Smooth muscle cell (in vitro differentiated cells): Measurements from ENCODE around the gene OSTN. TPM values are rescaled to one million over a fixed set of nuclear protein-coding genes. Genes with fewer than 3 reads are reported as not detected.
"Not testable (repeated sequence)": the region's sequence is repeated elsewhere in the genome, so short reads cannot be mapped to it uniquely, and the experiment has no call there.

Source experiments
- DNase-seq: peaks from one replicate; lab custom pipeline; 2025; ENCODE audit not compliant: unreplicated experiment; lab: John Stamatoyannopoulos, UW
- H2AFZ ChIP-seq: fragments of 200-600 bp; sonication (generic); 2 replicates; pipeline ENCODE4 v1.6.0; 2016; ENCODE audit warnings: antibody characterized with exemption, low read depth, mild to moderate bottlenecking
- H3F3A ChIP-seq: fragments of 200-600 bp; sonication (generic); 2 replicates; pipeline ENCODE4 v1.6.0; 2017; ENCODE audit warnings: antibody characterized with exemption, low read depth
- H3K27ac ChIP-seq: fragments of 200-600 bp; sonication (generic); 2 replicates; pipeline ENCODE4 v1.5.1; 2016; ENCODE audit warnings: low read depth, mild to moderate bottlenecking
- H3K27me3 ChIP-seq: fragments of 200-600 bp; sonication (generic); 2 replicates; pipeline ENCODE4 v1.6.1; 2016; ENCODE audit warnings: low read depth, mild to moderate bottlenecking
- H3K36me3 ChIP-seq: fragments of 200-600 bp; sonication (generic); 2 replicates; pipeline ENCODE4 v1.5.1; 2016; ENCODE audit warnings: low read depth
- H3K4me1 ChIP-seq: fragments of 200-600 bp; sonication (generic); 2 replicates; pipeline ENCODE4 v1.5.1; 2016; ENCODE audit warnings: low read depth
- H3K4me2 ChIP-seq: fragments of 200-600 bp; sonication (generic); 2 replicates; pipeline ENCODE4 v1.6.0; 2016; ENCODE audit warnings: mild to moderate bottlenecking
- H3K4me3 ChIP-seq: fragments of 200-600 bp; sonication (generic); 2 replicates; pipeline ENCODE4 v1.5.1; 2016; ENCODE audit warnings: mild to moderate bottlenecking
- H3K79me2 ChIP-seq: fragments of 200-600 bp; sonication (generic); 2 replicates; pipeline ENCODE4 v1.6.0; 2016; ENCODE audit warnings: low read depth, mild to moderate bottlenecking
- H3K9ac ChIP-seq: fragments of 200-600 bp; sonication (generic); 2 replicates; pipeline ENCODE4 v1.6.0; 2016; ENCODE audit warnings: low read depth
- H3K9me3 ChIP-seq: fragments of 200-600 bp; sonication (generic); replicated peaks from 2 replicates; pipeline ENCODE4 v1.5.1; 2016; ENCODE audit warnings: low read depth
- H4K20me1 ChIP-seq: fragments of 200-600 bp; sonication (generic); 2 replicates; pipeline ENCODE4 v1.6.0; 2016; ENCODE audit warnings: low read depth
- WGBS: methylation state at CpG from one replicate; pipeline ENCODE4 v1.1.7; 2016; ENCODE audit warnings: low lambda C conversion rate; 5-methylcytosine and 5-hydroxymethylcytosine counted together
- polyA plus RNA-seq: library from polyadenylated mRNA; unstranded; fragments of >200 nt; fragmentation: Nextera tagmentation; extraction: Ambion mirVana; gene quantifications from 2 replicates; pipeline ENCODE4 v1.2.1, GENCODE V29; 2016
- total RNA-seq: library from RNA; depleted of rRNA; stranded (reverse); fragments of >200 nt; gene quantifications from 2 replicates; pipeline ENCODE4 v1.2.3, GENCODE V29; 2014
- TF ChIP-seq, protein P1 (sequence below): fragments of 200-600 bp; sonication (generic); IDR thresholded peaks from 2 replicates; pipeline ENCODE4 v1.5.1; 2017; ENCODE audit warnings: borderline replicate concordance, mild to moderate bottlenecking, antibody characterized with exemption; ENCODE audit not compliant: insufficient read depth, poor library complexity, severe bottlenecking

Gene OSTN
- total and polyA plus RNA-seq, 2 experiments from 2014 or later = 0.40 to 1.3 TPM

DNA sequence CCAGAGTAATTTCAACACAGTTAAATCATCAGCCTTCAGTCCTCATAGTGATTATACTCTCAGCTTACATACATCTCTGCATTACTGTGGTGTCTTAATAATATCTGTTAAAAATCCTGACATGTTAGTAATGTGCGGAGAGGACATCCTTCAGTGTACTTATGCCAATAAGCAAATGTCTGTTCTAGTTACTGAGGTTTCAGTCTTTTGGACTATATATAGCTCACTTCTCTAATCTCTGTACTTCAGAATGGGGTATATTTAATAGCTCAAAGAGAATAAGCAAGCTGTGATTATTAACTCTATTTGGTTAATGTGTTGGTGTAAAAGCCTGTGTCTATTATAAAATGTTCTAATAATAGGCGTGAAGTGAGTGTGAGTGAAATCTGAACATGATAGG is 28.9 kb upstream of the OSTN start:
- Histone ChIP-seq H3K27ac (no peak overlapping the region), H2AFZ (no peak overlapping the region), H3K9ac (no peak overlapping the region), H3K36me3 (no peaks in the 10 kb centered on the region), H3K9me3 (no peaks in the 10 kb centered on the region), H3K4me3 (no peak overlapping the region), H3K27me3 (no peaks in the 10 kb centered on the region), H3K4me1 (no peaks in the 10 kb centered on the region), H3K4me2 (no peak overlapping the region), H3K79me2 (no peaks in the 10 kb centered on the region), H4K20me1 (no peaks in the 10 kb centered on the region), H3F3A (no peaks in the 10 kb centered on the region)
- DNase-seq = no peak
- WGBS = 88% methylated on average over 2 of the region's 2 CpGs
- TF ChIP-seq, protein P1, sequence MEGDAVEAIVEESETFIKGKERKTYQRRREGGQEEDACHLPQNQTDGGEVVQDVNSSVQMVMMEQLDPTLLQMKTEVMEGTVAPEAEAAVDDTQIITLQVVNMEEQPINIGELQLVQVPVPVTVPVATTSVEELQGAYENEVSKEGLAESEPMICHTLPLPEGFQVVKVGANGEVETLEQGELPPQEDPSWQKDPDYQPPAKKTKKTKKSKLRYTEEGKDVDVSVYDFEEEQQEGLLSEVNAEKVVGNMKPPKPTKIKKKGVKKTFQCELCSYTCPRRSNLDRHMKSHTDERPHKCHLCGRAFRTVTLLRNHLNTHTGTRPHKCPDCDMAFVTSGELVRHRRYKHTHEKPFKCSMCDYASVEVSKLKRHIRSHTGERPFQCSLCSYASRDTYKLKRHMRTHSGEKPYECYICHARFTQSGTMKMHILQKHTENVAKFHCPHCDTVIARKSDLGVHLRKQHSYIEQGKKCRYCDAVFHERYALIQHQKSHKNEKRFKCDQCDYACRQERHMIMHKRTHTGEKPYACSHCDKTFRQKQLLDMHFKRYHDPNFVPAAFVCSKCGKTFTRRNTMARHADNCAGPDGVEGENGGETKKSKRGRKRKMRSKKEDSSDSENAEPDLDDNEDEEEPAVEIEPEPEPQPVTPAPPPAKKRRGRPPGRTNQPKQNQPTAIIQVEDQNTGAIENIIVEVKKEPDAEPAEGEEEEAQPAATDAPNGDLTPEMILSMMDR = no peak

DNA sequence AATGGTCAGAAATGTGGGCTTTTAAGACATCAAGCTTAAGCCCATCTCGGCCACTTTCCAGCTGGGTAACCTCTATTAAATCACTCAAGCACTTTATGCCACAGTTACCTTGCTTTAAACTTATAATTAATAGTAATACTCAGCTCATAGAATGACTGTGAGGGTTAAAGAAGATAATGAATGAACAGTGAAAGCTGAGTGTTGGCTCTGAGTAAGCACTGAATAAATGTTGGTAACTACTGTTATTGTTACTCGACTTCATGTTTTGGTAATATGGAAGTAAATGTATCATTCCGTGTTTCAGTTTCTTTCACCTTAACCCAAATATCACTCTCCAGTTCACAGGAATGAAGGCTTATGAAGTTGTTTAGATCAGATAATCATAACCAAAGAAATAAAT is 23.9 kb upstream of the OSTN start:
- no peak overlapping the region for H2AFZ ChIP-seq
- H4K20me1 ChIP-seq = no peaks in the 10 kb centered on the region
- H3K4me2 ChIP-seq = no peak overlapping the region
- no peaks in the 10 kb centered on the region for H3K36me3 ChIP-seq
- TF ChIP-seq, protein P1 = no peak
- WGBS = 88% methylated on average over 3 of the region's 3 CpGs
- no peak for DNase-seq
- no peaks in the 10 kb centered on the region for H3F3A ChIP-seq
- H3K27ac ChIP-seq = no peak overlapping the region
- H3K79me2 ChIP-seq = no peaks in the 10 kb centered on the region
- H3K4me1 ChIP-seq = no peaks in the 10 kb centered on the region
- H3K27me3 ChIP-seq = no peaks in the 10 kb centered on the region
- H3K9me3 ChIP-seq = no peaks in the 10 kb centered on the region
- H3K4me3 ChIP-seq = no peak overlapping the region
- H3K9ac ChIP-seq = no peak overlapping the region

DNA sequence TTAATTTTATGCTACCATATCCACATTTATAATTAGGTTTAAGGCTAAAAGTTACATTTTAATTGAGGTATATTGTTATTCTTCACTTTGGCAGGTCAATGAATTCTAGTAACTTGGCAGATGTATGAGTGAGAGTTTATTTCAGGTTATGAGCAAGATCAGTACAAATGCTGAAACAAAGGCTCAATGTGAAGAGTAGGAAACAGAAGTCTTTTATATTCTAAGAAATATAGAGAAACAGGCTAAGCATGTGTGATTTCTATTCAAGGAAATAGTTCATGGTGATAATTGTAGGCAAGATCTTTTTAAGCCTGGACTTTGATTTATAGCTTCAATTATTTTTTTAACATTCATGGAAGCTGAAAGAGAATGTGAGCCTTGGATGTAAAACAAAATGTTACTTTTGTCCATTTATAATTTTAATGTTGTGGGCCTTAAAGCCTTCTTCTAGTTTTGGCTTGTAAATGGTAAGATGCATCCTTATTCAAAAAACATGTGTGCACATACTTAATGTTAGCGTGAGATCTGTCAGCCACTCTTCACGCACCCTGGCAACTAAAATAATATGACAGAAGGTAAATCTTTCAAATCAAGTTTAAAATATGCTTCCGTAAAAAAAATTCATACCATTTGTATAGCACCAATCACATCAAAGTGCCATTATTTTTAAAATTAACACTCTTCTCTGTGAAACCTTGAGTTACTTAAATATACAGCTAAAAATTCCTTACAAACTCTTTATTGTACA is 22.8 kb upstream of the OSTN start:
- Histone ChIP-seq H4K20me1 (no peaks in the 10 kb centered on the region), H2AFZ (no peak overlapping the region), H3K4me3 (no peak overlapping the region), H3K4me1 (no peaks in the 10 kb centered on the region), H3K4me2 (no peak overlapping the region), H3F3A (no peaks in the 10 kb centered on the region), H3K27ac (no peak overlapping the region), H3K9ac (no peak overlapping the region), H3K79me2 (no peaks in the 10 kb centered on the region), H3K36me3 (no peaks in the 10 kb centered on the region), H3K9me3 (no peaks in the 10 kb centered on the region), H3K27me3 (no peaks in the 10 kb centered on the region)
- TF ChIP-seq, protein P1 = no peak
- WGBS = 93% methylated on average over 3 of the region's 3 CpGs
- no peak for DNase-seq

DNA sequence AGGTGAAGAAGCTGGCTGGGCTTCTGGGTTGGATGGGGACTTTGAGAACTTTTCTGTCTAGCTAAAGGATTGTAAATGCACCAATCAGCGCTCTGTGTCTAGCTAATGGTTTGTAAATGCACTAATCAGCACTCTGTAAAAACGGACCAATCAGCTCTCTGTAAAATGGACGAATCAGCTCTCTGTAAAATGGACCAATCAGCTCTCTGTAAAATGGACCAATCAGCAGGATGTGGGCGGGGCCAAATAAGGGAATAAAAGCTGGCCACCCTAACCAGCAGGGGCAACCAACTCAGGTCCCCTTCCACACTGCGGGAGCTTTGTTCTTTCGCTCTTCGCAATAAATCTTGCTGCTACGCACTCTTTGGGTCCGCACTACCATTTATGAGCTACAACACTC is 13.7 kb upstream of the OSTN start:
- not testable (repeated sequence) for H3K4me2 ChIP-seq, H3K27me3 ChIP-seq, H2AFZ ChIP-seq, H3K4me3 ChIP-seq, H3K4me1 ChIP-seq, H3F3A ChIP-seq, H3K79me2 ChIP-seq, H3K27ac ChIP-seq, H3K9me3 ChIP-seq, DNase-seq, H4K20me1 ChIP-seq, H3K36me3 ChIP-seq, H3K9ac ChIP-seq
- 94% methylated on average over 9 of the region's 9 CpGs for WGBS

DNA sequence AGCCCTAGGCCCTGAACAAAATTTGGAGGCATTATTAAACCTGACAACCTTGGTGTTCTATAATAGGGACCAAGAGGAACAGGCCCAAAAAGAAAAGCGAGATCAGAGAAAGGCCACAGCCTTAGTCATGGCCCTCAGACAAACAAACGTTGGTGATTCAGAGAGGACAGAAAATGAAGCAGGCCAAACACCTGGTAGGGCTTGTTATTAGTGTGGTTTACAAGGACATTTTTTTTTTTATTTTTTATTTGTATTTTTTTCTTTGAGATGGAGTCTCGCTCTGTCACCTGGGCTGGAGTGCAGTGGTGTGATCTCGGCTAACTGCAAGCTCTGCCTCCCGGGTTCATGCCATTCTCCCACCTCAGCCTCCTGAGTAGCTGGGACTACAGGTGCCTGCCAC is 10.8 kb upstream of the OSTN start:
- H3K4me2 ChIP-seq, DNase-seq, H3K9me3 ChIP-seq, H3K4me1 ChIP-seq, H4K20me1 ChIP-seq, H3K4me3 ChIP-seq, H3K36me3 ChIP-seq, H3K9ac ChIP-seq, H3K27me3 ChIP-seq, H3F3A ChIP-seq, H3K27ac ChIP-seq, H2AFZ ChIP-seq, H3K79me2 ChIP-seq: not testable (repeated sequence)
- WGBS = 85% methylated on average over 5 of the region's 5 CpGs

DNA sequence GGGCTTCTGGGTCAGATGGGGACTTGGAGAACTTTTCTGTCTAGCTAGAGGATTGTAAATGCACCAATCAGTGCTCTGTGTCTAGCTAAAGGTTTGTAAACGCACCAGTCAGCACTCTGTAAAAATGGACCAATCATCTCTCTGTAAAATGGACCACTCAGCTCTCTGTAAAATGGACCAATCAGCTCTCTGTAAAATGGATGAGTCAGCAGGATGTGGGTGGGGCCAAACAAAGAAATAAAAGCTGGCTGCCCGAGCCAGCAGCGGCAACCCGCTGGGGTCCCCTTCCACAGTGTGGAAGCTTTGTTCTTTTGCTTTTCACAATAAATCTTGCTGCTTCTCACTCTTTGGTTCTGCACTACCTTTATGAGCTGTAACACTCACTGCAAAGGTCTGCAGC is 6.8 kb upstream of the OSTN start:
- 98% methylated on average over 4 of the region's 4 CpGs for WGBS
- not testable (repeated sequence) for H3K4me2 ChIP-seq, H3K9ac ChIP-seq, H3F3A ChIP-seq, H3K27ac ChIP-seq, DNase-seq, H3K27me3 ChIP-seq, H3K79me2 ChIP-seq, H3K4me1 ChIP-seq, H4K20me1 ChIP-seq, H3K9me3 ChIP-seq, H3K4me3 ChIP-seq, H2AFZ ChIP-seq, H3K36me3 ChIP-seq
